Measurements from ENCODE around the gene PADI1.
A peak's percentile ranks its signal among the peaks of the same experiment; 100 is the strongest.
"Not testable (repeated sequence)": the region's sequence is repeated elsewhere in the genome, so short reads cannot be mapped to it uniquely, and the experiment has no call there.

The PADI1 gene

DNA sequence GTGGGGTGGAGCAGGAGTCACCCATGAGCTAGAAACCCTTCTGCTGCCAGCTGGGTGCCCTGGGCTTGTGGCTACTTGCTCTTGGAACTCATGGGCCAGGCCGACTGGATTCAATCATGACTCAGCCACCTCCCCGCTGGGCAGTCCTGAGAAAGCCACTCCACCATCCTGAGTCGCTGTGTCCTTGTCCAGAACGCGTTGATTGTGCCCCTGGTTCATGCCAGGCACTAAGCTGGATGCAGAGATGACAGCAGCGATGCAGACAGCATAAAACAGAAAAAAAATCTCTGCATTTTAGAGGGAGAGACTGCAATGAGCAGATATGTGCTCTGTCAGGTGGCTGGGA, 10.6 kb downstream of the PADI1 start:
- DNase-seq (ENCODE audit: low spot score) = no peak

DNA sequence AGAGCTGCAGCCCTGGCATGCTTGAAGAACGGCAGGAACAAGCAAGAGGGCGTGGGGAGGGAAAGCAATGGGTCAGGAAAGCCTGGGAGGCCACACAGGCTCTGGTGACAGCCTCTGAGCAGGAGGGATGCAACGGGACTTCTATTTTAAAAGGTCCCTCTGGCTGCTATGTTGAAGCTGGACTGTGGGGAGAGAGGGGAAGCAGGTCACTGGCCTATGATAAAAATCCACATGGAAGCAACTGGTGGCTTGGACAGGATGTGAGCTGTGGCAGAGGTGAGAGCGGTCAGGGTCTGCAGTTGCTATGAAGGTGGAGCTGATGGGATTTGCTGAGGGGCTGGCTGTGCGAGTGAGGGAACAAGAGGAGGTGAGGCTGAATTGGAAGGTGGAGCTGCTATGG, 11.2 kb downstream of the PADI1 start:
- DNase-seq (ENCODE audit: low spot score) = no peak

DNA sequence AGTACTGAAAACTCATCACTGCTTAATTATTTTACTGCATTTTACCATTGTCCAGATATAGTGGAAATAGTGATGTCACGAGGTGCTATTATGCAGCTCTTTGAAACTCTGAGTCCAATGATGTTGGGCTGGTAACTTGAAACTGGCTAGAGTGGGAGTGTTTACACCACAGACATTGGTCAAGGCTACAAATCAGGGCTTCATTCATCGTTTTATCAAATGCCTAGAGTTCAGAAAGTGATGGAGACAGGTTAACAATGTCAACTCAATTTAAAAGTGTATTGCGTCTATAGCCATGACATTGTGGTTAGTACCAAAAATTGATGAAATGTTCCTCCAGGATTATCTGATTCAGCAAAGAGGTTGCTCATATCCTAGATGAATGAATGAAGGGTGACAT, 12.7 kb downstream of the PADI1 start:
- DNase-seq (ENCODE audit: low spot score) = no peak

DNA sequence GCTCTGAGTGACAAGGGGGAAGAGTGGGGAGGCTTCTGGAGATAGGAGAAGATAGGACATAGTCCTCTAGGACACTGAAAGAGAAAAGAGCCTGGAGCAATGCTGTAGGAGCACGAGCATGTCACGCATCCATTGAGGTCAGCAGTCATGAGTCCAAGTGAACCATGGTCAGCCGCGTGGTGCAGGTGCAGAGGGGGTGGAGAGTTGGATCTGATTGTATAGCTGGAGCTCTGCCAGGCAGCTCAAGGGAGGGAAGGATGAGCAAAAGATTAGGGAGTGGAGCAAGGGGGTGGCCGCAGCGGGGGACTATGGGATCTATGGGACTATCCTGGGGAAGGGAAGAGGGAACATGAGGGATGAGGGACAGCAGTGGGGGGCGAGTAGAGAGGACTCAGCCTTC, 14.0 kb downstream of the PADI1 start:
- DNase-seq (ENCODE audit: low spot score) = no peak

DNA sequence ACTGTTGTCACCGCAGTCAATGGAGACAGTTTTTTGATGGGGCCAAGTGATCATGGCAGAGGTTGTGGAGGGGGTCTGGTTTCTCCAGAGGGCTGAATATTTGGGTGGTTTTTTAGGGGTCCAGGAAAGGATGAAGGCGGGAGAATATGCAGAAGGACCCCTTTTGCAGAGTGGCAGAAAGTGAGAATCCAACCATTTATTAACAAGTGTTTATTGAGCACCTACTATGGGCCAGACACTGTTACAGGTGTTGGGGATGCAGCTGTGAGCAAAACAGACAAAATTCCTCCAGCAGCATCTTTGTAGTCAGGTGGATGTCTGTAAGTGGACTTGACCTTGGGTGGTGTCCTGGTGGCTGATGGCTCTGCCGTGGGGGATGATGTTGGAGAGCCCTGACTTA, 15.4 kb downstream of the PADI1 start:
- DNase-seq (ENCODE audit: low spot score) = no peak

DNA sequence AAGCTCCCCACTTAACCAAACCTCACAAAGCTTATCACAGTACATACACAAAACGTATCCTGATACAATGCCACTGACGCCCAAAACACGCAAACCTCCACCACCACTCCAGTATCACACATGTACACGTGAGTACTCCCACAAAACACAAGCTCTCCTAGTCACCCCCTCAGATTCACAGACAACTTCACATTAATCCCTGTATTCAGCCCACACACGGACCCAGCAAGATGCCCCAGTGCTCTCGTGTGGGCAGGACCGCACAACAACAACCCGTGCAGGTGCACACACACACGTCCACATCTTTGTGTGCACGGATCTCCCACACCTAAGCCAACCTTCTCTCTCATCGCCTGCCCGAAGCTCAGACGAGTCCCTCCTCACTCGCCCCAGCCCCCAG, 17.6 kb downstream of the PADI1 start:
- no peak for DNase-seq (ENCODE audit: low spot score)

DNA sequence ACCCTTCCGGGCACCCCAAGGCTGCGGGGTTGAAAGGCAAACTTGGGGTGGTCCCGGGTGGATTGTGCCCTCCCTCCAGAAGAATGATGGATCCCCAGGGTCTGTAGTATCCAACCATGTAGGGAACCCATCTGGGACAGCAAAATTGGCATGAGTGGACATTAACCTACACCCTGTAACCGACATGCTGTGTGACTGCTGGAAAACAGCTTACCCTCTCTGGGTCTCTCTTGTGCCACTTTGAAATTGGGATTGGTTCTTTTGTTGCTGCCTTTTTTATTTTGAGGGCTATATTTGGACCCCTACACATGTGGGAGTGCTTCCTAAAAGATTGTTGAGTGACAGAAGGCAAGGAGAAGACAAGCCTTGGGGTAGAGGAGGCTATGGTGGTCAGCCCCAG, 19.5 kb downstream of the PADI1 start:
- DNase-seq (ENCODE audit: low spot score) = no peak

DNA sequence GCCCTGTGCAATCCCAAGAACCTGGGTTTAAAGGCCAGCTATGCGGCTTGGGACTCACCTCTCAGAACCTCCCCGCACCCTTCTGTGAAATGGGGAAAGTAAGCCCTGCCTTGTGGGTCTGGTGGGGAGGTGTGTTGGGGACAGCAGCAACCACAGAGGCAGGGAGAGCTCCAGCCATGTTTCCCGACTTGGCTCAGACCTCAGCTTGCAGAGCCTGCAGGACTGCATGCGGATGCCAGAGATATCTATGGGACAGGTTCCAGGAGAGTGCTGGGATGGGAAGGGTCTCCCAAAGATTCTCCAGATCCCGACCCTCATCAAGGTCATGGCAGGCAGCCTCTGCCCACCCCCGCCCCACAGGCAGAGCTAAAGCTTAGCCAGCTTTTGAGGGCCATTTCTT, 20.2 kb downstream of the PADI1 start:
- no peak for DNase-seq (ENCODE audit: low spot score)

DNA sequence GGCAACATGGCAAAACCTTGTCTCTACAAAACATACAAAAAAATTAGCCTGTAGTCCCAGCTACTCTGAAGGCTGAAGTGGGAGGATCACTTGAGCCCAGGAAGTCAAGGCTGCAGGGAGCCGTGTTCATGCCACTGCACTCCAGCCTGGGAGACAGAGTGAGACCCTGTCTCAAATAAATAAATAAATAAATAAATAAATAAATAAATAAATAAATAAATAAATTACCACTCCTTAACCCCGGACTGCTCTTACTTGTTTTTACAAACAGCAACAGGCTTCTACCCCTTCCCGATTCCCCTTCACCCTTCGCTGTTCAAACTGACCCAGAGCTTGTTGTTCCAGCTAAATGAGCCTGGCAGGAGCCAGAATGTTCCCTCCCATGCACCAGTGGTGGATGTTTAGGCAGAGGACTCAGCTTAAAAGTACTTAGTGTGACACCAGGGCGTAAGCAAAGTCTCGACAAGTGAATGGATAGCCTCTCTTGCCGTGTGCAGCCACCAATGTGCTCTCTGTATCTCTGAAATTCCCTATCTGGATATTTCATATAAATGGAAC, 22.5 kb downstream of the PADI1 start:
- no peak for DNase-seq (ENCODE audit: low spot score)

DNA sequence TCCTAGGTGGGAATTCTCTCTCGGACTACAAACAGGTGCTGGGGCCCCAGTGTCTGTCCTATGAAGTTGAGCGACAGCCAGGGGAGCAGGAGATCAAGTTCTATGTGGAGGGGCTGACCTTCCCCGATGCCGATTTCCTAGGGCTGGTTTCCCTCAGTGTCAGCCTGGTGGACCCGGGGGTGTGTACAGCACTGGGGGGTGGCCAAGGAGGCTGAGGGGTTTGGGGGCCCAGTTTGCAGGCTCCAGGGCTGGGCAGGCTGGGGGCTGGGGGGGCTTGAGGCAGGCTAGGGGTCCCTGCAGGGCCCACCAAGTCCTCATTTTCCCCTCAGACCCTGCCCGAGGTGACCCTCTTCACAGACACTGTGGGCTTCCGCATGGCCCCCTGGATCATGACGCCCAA, 23.7 kb downstream of the PADI1 start:
- no peak for DNase-seq (ENCODE audit: low spot score)

DNA sequence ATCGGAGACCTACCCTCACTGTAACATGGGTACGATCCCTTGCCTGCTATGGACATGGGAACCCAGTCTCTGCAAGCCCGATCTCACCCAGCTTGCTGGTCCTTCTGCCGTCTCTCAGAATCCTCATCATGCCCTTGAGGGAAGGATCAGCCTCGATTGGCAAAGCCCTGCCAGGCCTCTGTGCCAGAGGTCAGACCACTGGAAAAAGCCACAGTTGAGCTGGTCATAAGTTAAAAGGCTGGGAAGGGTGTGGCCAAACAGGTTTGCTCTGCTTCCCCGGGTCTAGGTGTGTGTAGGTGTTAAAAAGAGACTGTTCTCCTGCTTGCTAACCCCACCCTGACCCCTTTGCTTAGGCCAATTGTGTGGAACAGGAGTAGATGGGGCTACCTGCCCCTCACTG, 24.5 kb downstream of the PADI1 start:
- no peak for DNase-seq (ENCODE audit: low spot score)

DNA sequence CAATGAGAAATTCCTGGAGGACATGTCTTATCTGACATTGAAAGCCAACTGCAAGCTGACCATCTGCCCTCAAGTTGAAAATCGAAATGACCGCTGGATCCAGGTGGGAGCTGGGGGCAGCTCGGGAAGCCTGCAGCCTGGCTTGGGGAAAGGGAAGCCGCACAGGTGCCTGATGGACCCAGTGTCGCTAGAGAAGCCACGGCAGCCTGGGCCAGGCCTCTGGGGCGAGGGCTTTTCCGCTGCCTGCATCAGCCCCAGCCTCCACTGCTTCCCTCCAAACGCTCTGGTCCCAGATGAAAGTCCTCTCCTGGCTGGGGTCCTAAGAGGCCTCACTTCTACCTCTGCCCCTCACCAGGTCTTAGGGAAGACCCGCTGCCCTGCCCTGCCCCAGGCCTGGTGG, 25.2 kb downstream of the PADI1 start:
- DNase-seq (ENCODE audit: low spot score) = no peak

DNA sequence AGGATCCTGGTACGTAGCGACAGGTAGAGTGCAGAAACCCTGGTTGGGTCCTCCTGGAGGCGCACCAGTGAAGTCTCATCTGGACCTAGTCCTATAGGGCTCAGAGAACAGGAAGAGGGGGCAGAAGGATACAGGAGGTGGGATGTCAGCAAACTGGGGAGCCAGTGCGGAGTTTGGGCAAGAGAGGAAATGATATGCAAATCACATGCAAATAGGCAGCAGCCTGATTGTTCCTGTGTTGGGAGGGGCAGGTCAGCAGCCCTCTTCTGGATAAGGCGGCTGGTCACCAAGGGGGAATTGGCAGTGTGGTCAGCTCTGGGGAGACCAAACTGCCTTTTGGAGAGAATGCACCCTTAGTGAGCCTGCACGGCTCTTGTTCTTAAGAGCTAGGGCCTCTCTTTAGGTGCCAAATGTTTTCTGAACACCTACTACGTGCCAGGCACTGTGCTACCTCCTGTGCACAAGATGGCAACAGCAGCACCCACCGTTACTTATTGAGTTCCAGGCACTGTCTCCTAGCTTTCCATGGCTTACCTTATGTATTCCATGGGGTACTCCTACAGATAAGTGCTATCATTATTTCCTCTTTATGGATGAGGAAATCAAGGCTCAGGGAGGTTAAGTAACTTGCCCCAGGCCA, 25.9 kb downstream of the PADI1 start:
- DNase-seq (ENCODE audit: low spot score) = no peak

DNA sequence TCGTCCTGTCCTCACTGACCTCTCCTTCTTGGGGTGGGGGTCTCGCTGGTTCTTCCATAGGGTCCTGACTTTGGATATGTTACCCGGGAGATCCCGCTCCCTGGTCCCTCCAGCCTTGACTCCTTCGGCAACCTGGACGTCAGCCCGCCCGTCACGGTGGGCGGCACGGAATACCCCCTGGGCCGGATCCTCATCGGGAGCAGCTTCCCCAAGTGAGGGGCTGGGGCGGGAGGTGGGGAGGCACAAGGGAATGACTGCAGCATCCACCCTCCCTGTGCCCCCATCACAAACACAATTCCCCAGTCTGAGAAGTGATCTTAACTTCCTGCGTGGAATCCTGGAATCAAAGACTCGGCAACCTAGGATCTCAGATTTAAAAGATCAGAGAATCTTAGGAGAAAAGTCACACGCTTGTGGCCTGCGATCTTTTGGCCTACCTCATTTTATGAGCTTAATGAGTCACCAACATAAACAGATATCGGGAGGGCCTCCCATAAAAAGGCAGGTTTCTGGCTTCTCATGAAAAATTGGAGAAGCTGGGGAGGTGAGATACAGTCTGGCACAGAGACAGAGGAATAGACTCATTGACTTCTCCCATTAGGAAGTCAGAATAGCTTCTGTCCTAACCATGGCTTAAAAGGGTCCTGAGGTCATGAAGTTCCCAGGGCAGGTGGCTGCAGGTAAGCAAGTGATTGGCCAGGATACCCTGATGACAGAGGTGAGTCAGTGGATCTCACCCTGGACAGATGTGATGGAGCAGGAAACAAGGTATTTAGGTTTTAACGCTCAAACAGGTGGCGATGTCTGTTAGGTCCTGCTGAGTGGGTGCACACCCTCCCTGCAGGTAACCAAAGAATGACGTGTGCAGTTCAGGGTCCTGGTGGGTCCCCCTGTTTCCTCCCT, 28.1 kb downstream of the PADI1 start:
- no peak for DNase-seq (ENCODE audit: low spot score)

DNA sequence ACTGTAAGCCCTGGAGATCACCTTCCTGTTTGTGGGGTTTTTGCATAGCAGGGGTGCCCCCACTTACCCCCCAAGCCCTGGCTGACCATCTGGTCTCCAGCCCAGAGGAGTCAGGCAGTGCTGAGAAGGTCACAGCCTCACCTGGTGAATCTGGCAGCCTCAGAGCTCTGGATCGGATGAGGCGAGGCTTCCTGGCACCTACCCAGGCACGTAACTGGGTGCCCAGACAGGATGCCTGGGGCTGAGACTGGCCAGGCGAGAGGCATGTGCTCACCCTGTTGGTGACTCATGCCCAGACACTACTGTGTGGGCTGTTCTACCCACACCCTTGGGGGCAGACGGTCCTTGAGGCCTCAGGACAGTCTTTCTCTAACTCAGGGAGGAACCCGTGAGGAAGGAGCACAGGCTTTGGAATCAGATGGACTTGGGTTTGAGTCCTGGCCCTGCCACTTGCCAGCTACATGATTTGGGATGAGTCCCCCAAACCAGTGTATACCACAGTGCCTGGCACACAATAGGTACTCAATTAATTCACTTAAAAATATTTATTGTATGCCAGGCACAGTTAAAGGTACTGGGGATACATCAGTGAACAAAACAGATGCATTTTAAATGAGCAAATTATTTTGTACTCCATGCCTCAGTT, 28.9 kb downstream of the PADI1 start:
- peak; percentile 87 for DNase-seq (ENCODE audit: low spot score)

DNA sequence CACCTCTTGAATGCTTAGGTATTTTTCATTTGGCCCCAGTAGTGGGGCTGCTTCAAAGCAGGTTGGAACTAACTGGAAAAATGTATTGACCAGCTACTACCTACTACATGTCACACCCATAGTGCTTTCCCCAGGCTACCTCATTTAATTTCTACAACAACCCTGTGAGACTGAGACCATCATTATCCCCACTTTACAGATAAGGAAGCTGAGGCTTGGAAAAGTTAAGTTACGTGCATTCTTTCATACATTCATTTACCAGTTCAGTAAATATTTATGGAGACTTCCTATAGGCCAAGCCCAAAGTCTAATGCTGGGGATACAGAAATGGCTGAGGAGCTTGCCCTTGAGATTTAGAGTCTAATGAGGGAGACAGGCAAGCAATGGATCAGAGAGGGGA, 29.5 kb downstream of the PADI1 start:
- no peak for DNase-seq (ENCODE audit: low spot score)

DNA sequence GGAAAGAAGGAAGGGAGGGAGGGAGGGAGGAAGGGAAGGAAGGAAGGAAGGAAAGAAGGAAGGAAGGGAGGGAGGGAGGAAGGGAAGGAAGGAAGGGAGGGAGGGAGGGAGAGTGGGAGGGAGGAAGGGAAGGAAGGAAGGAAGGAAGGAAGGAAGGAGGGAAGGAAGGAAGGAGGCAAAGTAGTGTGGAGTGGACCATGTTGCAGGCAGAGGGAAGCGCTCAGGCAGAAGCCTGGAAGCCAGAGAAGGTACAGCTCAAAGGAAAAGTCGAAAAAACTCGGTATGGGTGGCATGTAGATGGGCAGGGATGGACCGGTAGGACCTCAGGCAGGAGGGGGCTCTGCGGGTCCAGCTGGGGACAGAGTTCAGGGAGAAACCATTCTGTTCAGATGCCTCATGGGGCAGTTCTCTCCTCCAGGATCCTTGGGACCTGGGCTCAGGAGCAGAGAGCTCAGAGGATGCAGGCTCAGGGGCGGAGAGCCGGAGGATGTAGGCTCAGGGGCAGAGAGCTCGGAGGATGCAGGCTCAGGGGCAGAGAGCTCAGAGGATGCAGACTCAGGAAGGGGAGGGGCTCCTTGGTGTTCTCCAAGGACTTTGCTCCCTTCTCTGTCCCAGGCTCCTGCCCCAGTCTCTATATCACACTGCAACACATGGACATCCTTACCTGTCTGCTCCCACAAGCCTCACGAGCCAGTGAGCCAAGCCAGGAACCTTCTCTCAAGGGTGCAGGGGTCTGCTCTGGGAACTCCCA, 30.4 kb downstream of the PADI1 start:
- no peak for DNase-seq (ENCODE audit: low spot score)

DNA sequence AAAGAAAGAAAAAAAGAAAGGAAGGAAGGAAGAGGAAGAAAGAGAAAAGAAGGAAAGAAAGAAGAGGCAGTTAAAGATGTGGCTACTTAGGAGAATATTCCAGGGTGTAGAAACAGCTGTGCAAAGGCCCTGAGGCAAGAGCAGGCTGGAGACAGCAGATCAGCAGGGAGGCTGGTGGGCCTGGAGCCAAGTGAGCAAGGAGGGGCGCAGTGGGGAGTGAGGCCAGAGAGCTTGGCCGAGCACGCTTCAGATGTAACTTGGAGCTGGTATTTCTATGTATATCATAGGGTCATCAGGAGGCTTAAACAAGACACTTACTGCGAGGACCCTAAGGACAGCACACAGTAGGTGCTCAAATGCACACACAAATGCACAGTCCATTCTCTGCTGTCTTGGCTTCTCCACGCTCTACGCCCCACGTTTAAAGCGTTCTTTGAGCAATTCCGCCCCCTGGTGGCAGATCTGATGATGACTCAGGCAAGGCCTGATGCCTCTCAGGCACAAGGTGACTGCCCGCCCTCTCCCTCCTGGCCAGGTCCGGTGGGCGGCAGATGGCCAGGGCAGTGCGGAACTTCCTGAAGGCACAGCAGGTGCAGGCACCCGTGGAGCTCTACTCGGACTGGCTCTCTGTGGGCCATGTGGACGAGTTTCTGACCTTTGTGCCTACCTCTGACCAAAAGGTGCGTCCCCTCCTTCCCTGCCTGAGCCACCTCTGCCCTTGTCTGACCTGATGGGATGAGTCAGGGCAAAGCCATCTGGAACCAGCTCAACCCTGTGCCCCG, 32.0 kb downstream of the PADI1 start:
- peak; percentile 85 for DNase-seq (ENCODE audit: low spot score)

DNA sequence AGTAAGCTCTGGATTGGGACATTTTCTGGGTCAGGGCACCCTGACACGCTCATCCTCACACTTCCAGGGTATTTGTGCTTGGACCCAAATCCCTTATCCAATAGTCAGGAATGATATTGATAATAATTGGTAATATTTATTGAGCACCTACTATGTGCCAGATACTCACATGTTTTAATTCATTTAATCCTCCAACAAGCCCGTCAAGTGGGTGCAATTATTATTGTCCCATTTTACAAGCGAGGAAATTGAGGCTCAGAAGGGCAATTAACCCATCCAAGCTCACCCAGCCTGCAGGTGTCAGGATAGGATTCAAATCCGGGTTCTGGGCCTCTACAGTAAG, 32.6 kb downstream of the PADI1 start:
- no peak for DNase-seq (ENCODE audit: low spot score)

DNA sequence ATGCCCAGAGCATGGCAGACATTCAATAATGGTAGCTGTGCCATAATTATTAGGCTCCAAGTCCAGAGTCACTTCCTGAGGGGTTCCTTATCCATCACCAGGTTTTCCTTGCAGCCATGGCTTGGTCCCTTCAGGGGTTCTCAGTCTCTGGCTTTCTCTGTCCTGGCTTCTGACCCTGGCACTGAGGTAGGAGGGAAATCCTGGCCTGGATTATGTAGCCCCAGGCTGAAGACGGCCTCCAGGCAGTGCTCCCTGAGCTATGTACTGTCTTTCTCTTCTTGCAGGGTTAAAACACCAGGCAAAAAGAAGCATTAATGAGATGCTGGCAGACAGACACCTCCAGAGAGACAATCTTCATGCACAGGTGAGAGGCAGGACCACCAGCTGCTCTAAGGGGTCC, 34.5 kb downstream of the PADI1 start:
- DNase-seq (ENCODE audit: low spot score) = peak; percentile 83

DNA sequence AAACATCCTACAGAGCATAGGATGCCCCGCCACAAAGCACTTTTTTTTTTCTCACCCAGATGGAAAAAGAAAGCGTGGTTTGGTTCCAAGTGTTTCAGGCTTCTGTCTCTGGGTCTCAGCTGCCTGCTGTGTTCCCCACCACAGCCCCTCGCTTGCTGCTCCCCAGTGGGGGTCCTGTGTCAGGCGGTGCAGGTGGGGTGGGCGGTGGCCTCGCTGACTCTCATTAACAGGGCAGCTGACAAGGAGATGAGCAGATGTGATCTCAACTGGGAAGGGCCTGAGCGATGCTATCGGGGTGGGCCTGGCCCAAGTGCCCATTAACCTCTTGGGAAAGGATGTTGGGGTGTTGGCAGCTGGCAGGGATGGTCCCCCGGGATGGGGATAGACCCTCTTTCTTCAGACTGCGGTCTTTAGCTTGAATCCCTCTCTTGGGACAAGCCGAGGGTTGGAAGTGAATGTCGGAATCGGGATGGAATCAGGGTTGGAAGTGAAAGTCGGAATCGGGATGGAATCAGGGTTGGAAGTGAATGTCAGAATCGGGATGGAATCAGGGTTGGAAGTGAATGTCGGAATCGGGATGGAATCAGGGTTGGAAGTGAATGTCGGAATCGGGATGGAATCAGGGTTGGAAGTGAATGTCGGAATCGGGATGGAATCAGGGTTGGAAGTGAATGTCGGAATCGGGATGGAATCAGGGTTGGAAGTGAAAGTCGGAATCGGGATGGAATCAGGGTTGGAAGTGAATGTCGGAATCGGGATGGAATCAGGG, 36.3 kb downstream of the PADI1 start:
- not testable (repeated sequence) for DNase-seq (ENCODE audit: low spot score)

All from COLO829 (cell line).